ENCODE results near the gene PRAC1.
"Not testable (repeated sequence)": the region's sequence is repeated elsewhere in the genome, so short reads cannot be mapped to it uniquely, and the experiment has no call there.

PRAC1 gene

GRCh38 chr17:48722915-48723422 is 651 bp upstream of the PRAC1 start, which contains the start of gene PRAC2:
PRAC2 (plus strand) TSS chr17:48723185; CDS start chr17:48724411, 1,226 bp downstream.
- no peaks in the 10 kb centered on the region for H3K4me1 ChIP-seq (ENCODE audit: control insufficient read depth, insufficient read depth, low read length)

GRCh38 chr17:48721009-48721402 is 1.3 kb downstream of the PRAC1 start:
- Histone ChIP-seq H3K9me3 (replicated peaks; ENCODE audit: low read length) (no peaks in the 10 kb centered on the region), H3K4me1 (ENCODE audit: control insufficient read depth, insufficient read depth, low read length) (no peaks in the 10 kb centered on the region), H3K9ac (ENCODE audit: low read depth, low read length) (no peak overlapping the region), H3K27me3 (ENCODE audit: control insufficient read depth, insufficient read depth, low read length) (peaks cover 97% of the 10 kb centered on the region), H3K36me3 (ENCODE audit: insufficient read depth, low read length) (no peaks in the 10 kb centered on the region), H3K4me3 (ENCODE audit: low read length) (no peak overlapping the region), H3K4me2 (ENCODE audit: low read length) (no peak overlapping the region)

More at GRCh38 chr17:48722915-48723422, 651 bp upstream of the PRAC1 start, which contains the start of gene PRAC2:
- no peak within 1 kb of the TSS for H3K9ac ChIP-seq (ENCODE audit: low read depth, low read length)
- H3K36me3 ChIP-seq (ENCODE audit: insufficient read depth, low read length): no peaks in the 10 kb centered on the region
- H3K4me3 ChIP-seq (ENCODE audit: low read length): no peak within 1 kb of the TSS
- H3K27me3 ChIP-seq (ENCODE audit: control insufficient read depth, insufficient read depth, low read length): peaks cover 97% of the 10 kb centered on the region
- H3K9me3 ChIP-seq (replicated peaks; ENCODE audit: low read length): no peaks in the 10 kb centered on the region
- H3K4me2 ChIP-seq (ENCODE audit: low read length): no peak within 1 kb of the TSS

GRCh38 chr17:48720266-48721008 is 1.9 kb downstream of the PRAC1 start:
- Histone ChIP-seq H3K4me1 (ENCODE audit: control insufficient read depth, insufficient read depth, low read length) (no peaks in the 10 kb centered on the region), H3K4me3 (ENCODE audit: low read length) (no peak overlapping the region), H3K9ac (ENCODE audit: low read depth, low read length) (no peak overlapping the region), H3K36me3 (ENCODE audit: insufficient read depth, low read length) (no peaks in the 10 kb centered on the region), H3K4me2 (ENCODE audit: low read length) (no peak overlapping the region), H3K9me3 (replicated peaks; ENCODE audit: low read length) (no peaks in the 10 kb centered on the region), H3K27me3 (ENCODE audit: control insufficient read depth, insufficient read depth, low read length) (peaks cover 96% of the 10 kb centered on the region)

GRCh38 chr17:48719642-48720265 is 2.6 kb downstream of the PRAC1 start:
- Histone ChIP-seq H3K4me2 (ENCODE audit: low read length) (no peak overlapping the region), H3K9ac (ENCODE audit: low read depth, low read length) (no peak overlapping the region), H3K27me3 (ENCODE audit: control insufficient read depth, insufficient read depth, low read length) (peaks cover 92% of the 10 kb centered on the region), H3K9me3 (replicated peaks; ENCODE audit: low read length) (no peaks in the 10 kb centered on the region), H3K4me1 (ENCODE audit: control insufficient read depth, insufficient read depth, low read length) (no peaks in the 10 kb centered on the region), H3K36me3 (ENCODE audit: insufficient read depth, low read length) (no peaks in the 10 kb centered on the region), H3K4me3 (ENCODE audit: low read length) (no peak overlapping the region)

- Histone ChIP-seq H3K4me3 (ENCODE audit: low read length) (no peak overlapping the region), H3K36me3 (ENCODE audit: insufficient read depth, low read length) (no peaks in the 10 kb centered on the region), H3K9ac (ENCODE audit: low read depth, low read length) (no peak overlapping the region), H3K4me2 (ENCODE audit: low read length) (peak overlapping the region; percentile 6), H3K27me3 (ENCODE audit: control insufficient read depth, insufficient read depth, low read length) (peaks cover 85% of the 10 kb centered on the region), H3K9me3 (replicated peaks; ENCODE audit: low read length) (no peaks in the 10 kb centered on the region), H3K4me1 (ENCODE audit: control insufficient read depth, insufficient read depth, low read length) (no peaks in the 10 kb centered on the region)
Measured at GRCh38 chr17:48718761-48719641, 3.3 kb downstream of the PRAC1 start.

- Histone ChIP-seq H3K4me3 (ENCODE audit: low read length) (no peak overlapping the region), H3K9me3 (replicated peaks; ENCODE audit: low read length) (no peaks in the 10 kb centered on the region), H3K27me3 (ENCODE audit: control insufficient read depth, insufficient read depth, low read length) (peaks cover 84% of the 10 kb centered on the region), H3K9ac (ENCODE audit: low read depth, low read length) (no peak overlapping the region), H3K4me2 (ENCODE audit: low read length) (no peak overlapping the region), H3K4me1 (ENCODE audit: control insufficient read depth, insufficient read depth, low read length) (no peaks in the 10 kb centered on the region), H3K36me3 (ENCODE audit: insufficient read depth, low read length) (no peaks in the 10 kb centered on the region)
Measured at GRCh38 chr17:48718227-48718760, 4.0 kb downstream of the PRAC1 start.

GRCh38 chr17:48717367-48718226 is 4.7 kb downstream of the PRAC1 start:
- no peaks in the 10 kb centered on the region for H3K36me3 ChIP-seq (ENCODE audit: insufficient read depth, low read length)
- no peaks in the 10 kb centered on the region for H3K4me1 ChIP-seq (ENCODE audit: control insufficient read depth, insufficient read depth, low read length)
- H3K9ac ChIP-seq (ENCODE audit: low read depth, low read length): no peak overlapping the region
- peaks cover 81% of the 10 kb centered on the region for H3K27me3 ChIP-seq (ENCODE audit: control insufficient read depth, insufficient read depth, low read length)
- no peak overlapping the region for H3K4me3 ChIP-seq (ENCODE audit: low read length)
- no peak overlapping the region for H3K4me2 ChIP-seq (ENCODE audit: low read length)
- H3K9me3 ChIP-seq (replicated peaks; ENCODE audit: low read length): no peaks in the 10 kb centered on the region

- not testable (repeated sequence) for H3K4me3 ChIP-seq (ENCODE audit: low read length); H3K9me3 ChIP-seq (replicated peaks; ENCODE audit: low read length); H3K36me3 ChIP-seq (ENCODE audit: insufficient read depth, low read length); H3K4me2 ChIP-seq (ENCODE audit: low read length); H3K4me1 ChIP-seq (ENCODE audit: control insufficient read depth, insufficient read depth, low read length); H3K9ac ChIP-seq (ENCODE audit: low read depth, low read length)
- peaks cover 78% of the 10 kb centered on the region for H3K27me3 ChIP-seq (ENCODE audit: control insufficient read depth, insufficient read depth, low read length)
Measured at GRCh38 chr17:48716549-48716948, 5.8 kb downstream of the PRAC1 start.

- Histone ChIP-seq H3K4me2 (ENCODE audit: low read length) (no peak overlapping the region), H3K9me3 (replicated peaks; ENCODE audit: low read length) (no peaks in the 10 kb centered on the region), H3K36me3 (ENCODE audit: insufficient read depth, low read length) (no peaks in the 10 kb centered on the region), H3K27me3 (ENCODE audit: control insufficient read depth, insufficient read depth, low read length) (peaks cover 79% of the 10 kb centered on the region), H3K9ac (ENCODE audit: low read depth, low read length) (no peak overlapping the region), H3K4me1 (ENCODE audit: control insufficient read depth, insufficient read depth, low read length) (no peaks in the 10 kb centered on the region), H3K4me3 (ENCODE audit: low read length) (no peak overlapping the region)
Measured at GRCh38 chr17:48715496-48716399, 6.6 kb downstream of the PRAC1 start.

GRCh38 chr17:48711128-48711527 is 11.2 kb downstream of the PRAC1 start:
- no peaks in the 10 kb centered on the region for H3K4me1 ChIP-seq (ENCODE audit: control insufficient read depth, insufficient read depth, low read length)
- H3K27me3 ChIP-seq (ENCODE audit: control insufficient read depth, insufficient read depth, low read length): peaks cover 72% of the 10 kb centered on the region
- no peak overlapping the region for H3K4me3 ChIP-seq (ENCODE audit: low read length)

More at GRCh38 chr17:48711128-48711527, 11.2 kb downstream of the PRAC1 start:
- no peak overlapping the region for H3K9ac ChIP-seq (ENCODE audit: low read depth, low read length)
- no peaks in the 10 kb centered on the region for H3K36me3 ChIP-seq (ENCODE audit: insufficient read depth, low read length)
- H3K9me3 ChIP-seq (replicated peaks; ENCODE audit: low read length): no peaks in the 10 kb centered on the region
- no peak overlapping the region for H3K4me2 ChIP-seq (ENCODE audit: low read length)

Data from skeletal muscle satellite cell (primary cell).